ENCODE results near the gene PDXDC1.
"Not testable (repeated sequence)": the region's sequence is repeated elsewhere in the genome, so short reads cannot be mapped to it uniquely, and the experiment has no call there.

The PDXDC1 gene

DNA sequence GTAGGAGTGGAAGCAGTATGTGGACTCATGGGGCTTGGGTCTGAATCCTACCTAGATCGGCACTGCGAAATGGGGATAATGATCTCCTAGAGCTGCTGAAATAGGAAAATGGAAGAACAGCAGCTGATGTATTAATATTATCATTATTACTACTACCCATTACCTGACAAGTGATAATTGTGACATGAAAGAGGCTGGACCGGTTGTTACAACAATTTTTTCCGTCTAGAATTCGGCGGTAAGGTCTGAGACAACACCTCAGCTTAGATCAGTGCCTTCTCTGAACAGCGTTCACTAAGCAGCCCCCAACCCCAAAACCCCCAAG is 533 bp upstream of the PDXDC1 start:
- POLR2A ChIA-PET, result not testable (repeated sequence)
- WGBS (ENCODE audit: insufficient coverage), result 0% methylated on average over 4 of the region's 7 CpGs

DNA sequence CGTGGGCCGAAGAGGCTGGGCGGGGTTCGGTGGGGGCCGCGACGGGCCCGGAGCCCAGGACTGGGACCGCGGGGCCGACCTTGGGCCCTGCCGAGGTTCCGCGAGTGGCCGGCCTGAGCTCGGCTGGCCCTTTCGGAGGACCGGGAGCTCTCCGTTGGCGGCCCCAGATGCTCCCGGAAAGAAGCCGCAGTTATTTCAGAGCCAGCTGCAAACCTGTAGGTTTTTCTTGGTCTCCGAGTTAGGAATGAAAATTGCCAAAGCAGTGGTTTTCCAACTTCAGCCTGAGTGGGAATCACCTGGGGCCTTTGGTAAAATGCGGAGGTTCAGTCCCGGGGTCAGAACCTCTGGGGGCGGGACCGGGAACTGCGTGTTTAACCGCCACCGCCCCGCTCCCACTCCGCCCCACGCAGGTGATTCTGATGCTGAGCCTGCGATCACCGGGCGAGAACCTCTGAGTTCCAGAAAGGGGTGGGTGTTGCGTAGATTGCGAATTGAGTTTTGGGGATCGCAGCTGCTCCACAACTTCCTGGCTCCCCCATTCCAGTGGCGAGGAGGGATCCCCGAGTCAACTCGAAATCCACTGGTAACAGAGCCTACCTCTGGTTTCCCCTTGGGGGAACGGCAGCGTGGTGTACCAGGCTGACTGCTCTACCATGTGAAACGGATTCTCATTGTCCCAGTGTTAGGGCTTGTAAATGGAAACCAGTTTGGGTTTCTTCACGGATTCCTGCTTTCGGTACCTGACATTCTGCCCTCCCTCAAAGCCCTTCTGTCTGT is 780 bp downstream of the PDXDC1 start:
- H3K27me3 ChIP-seq (replicated peaks in 2 of 5; ENCODE audit: control insufficient read depth in 4 of 5, insufficient read depth in 5 of 5, low read length in 4 of 5); H3K9me3 ChIP-seq (ENCODE audit: control extremely low read depth in 1 of 5, control insufficient read depth in 4 of 5, insufficient read depth in 2 of 5, low read depth in 1 of 5, low read length in 4 of 5); CTCF ChIA-PET; H3K36me3 ChIP-seq (ENCODE audit: control insufficient read depth in 4 of 4, insufficient read depth in 4 of 4, low read length in 3 of 4); POLR2A ChIA-PET: not testable (repeated sequence)
- peaks cover 0 to 14% (median 6%) of the 10 kb centered on the region in 4 experiments for H3K4me1 ChIP-seq (ENCODE audit: control extremely low read depth in 1 of 4, control insufficient read depth in 4 of 4, insufficient read depth in 4 of 4, low read length in 3 of 4)
- H3K4me3 ChIP-seq (ENCODE audit: control insufficient read depth in 1 of 7, extremely low read depth in 1 of 7, insufficient read depth in 4 of 7, low read depth in 2 of 7, low read length in 6 of 7), result peak overlapping the region; percentile 81 to 99 (median 85)
- WGBS (ENCODE audit: insufficient coverage), result 3% methylated on average over 17 of the region's 47 CpGs
- peak; percentile 28 to 50 (median 47) for DNase-seq
- peak overlapping the region in 1 of 2 experiments; percentile 83 for H3K27ac ChIP-seq (ENCODE audit: insufficient read depth in 1 of 2, low read depth in 1 of 2, low read length in 2 of 2, poor library complexity in 1 of 2, severe bottlenecking in 2 of 2)

More for the DNA sequence above, 533 bp upstream of the PDXDC1 start:
- H3K9me3 ChIP-seq (ENCODE audit: control extremely low read depth in 1 of 5, control insufficient read depth in 4 of 5, insufficient read depth in 2 of 5, low read depth in 1 of 5, low read length in 4 of 5); H3K27me3 ChIP-seq (replicated peaks in 2 of 5; ENCODE audit: control insufficient read depth in 4 of 5, insufficient read depth in 5 of 5, low read length in 4 of 5); H3K36me3 ChIP-seq (ENCODE audit: control insufficient read depth in 4 of 4, insufficient read depth in 4 of 4, low read length in 3 of 4); DNase-seq; CTCF ChIA-PET: not testable (repeated sequence)
- peak overlapping the region; percentile 81 to 99 (median 85) for H3K4me3 ChIP-seq (ENCODE audit: control insufficient read depth in 1 of 7, extremely low read depth in 1 of 7, insufficient read depth in 4 of 7, low read depth in 2 of 7, low read length in 6 of 7)
- peak overlapping the region; percentile 58 to 83 for H3K27ac ChIP-seq (ENCODE audit: insufficient read depth in 1 of 2, low read depth in 1 of 2, low read length in 2 of 2, poor library complexity in 1 of 2, severe bottlenecking in 2 of 2)
- peaks cover 0 to 14% (median 6%) of the 10 kb centered on the region in 4 experiments for H3K4me1 ChIP-seq (ENCODE audit: control extremely low read depth in 1 of 4, control insufficient read depth in 4 of 4, insufficient read depth in 4 of 4, low read length in 3 of 4)

DNA sequence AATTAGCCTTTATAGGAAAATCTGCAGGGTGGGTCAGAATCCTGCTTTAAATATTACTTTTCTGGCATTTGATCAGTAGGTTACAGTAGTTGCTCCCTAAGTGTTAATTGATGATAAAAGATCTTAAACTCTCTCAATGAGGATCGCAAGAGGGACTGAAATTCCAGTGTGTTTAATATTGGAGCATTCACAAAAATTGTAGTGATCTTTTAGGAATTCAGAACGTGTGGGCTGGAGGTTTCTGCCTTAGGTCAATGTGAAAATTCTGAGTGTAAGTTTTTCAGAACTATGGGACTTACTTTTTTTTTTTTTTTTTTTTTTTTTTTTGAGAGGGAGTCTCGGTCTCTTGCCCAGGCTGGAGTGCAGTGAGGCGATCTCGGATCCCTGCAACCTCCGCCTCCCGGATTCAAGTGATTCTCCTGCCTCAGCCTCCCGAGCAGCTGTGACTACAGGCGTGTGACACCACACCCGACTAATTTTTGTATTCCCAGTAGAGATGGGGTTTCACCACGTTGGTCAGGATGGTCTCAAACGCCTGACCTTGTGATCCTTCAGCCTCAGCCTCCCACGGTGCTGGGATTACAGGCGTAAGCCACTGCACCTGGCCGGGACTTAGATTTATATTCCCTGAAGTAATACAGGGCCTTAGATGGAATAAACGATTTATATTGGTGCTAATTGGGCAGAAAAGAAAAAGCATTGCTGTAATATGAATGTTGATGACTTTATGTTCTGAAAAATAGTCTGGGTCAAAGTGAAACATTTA is 2.3 kb downstream of the PDXDC1 start:
- POLR2A ChIA-PET; H3K9me3 ChIP-seq (ENCODE audit: control extremely low read depth in 1 of 5, control insufficient read depth in 4 of 5, insufficient read depth in 2 of 5, low read depth in 1 of 5, low read length in 4 of 5); H3K4me3 ChIP-seq (ENCODE audit: control insufficient read depth in 1 of 7, extremely low read depth in 1 of 7, insufficient read depth in 4 of 7, low read depth in 2 of 7, low read length in 6 of 7); H3K36me3 ChIP-seq (ENCODE audit: control insufficient read depth in 4 of 4, insufficient read depth in 4 of 4, low read length in 3 of 4); CTCF ChIA-PET; H3K27ac ChIP-seq (ENCODE audit: insufficient read depth in 1 of 2, low read depth in 1 of 2, low read length in 2 of 2, poor library complexity in 1 of 2, severe bottlenecking in 2 of 2); H3K27me3 ChIP-seq (replicated peaks in 2 of 5; ENCODE audit: control insufficient read depth in 4 of 5, insufficient read depth in 5 of 5, low read length in 4 of 5); DNase-seq: not testable (repeated sequence)
- peaks cover 0 to 14% (median 6%) of the 10 kb centered on the region in 4 experiments for H3K4me1 ChIP-seq (ENCODE audit: control extremely low read depth in 1 of 4, control insufficient read depth in 4 of 4, insufficient read depth in 4 of 4, low read length in 3 of 4)
- 95% methylated on average over 4 of the region's 16 CpGs for WGBS (ENCODE audit: insufficient coverage)

DNA sequence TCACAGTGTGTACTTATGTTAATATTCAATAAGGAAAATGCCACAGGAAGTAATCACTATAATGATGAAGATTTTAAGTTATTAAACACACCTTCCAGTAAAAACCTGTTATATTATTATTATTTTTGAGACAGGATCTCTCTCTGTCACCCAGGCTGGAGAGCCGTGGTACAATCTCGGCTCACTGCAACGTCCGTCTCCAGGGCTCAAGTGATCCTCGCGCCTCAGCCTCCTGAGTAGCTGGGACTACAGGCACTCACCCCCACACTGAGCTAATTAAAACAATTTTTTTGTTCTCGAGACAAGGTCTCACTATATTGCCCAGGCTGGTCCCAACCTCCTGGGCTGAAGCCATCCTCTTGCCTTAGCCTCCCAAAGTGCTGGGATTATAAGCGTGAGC is 3.5 kb downstream of the PDXDC1 start:
- CTCF ChIA-PET; H3K36me3 ChIP-seq (ENCODE audit: control insufficient read depth in 4 of 4, insufficient read depth in 4 of 4, low read length in 3 of 4); H3K27me3 ChIP-seq (replicated peaks in 2 of 5; ENCODE audit: control insufficient read depth in 4 of 5, insufficient read depth in 5 of 5, low read length in 4 of 5); H3K9me3 ChIP-seq (ENCODE audit: control extremely low read depth in 1 of 5, control insufficient read depth in 4 of 5, insufficient read depth in 2 of 5, low read depth in 1 of 5, low read length in 4 of 5); H3K27ac ChIP-seq (ENCODE audit: insufficient read depth in 1 of 2, low read depth in 1 of 2, low read length in 2 of 2, poor library complexity in 1 of 2, severe bottlenecking in 2 of 2); DNase-seq; POLR2A ChIA-PET; H3K4me3 ChIP-seq (ENCODE audit: control insufficient read depth in 1 of 7, extremely low read depth in 1 of 7, insufficient read depth in 4 of 7, low read depth in 2 of 7, low read length in 6 of 7): not testable (repeated sequence)
- 96% methylated on average over 7 of the region's 8 CpGs for WGBS (ENCODE audit: insufficient coverage)
- H3K4me1 ChIP-seq (ENCODE audit: control extremely low read depth in 1 of 4, control insufficient read depth in 4 of 4, insufficient read depth in 4 of 4, low read length in 3 of 4), result peaks cover 0 to 14% (median 6%) of the 10 kb centered on the region in 4 experiments

DNA sequence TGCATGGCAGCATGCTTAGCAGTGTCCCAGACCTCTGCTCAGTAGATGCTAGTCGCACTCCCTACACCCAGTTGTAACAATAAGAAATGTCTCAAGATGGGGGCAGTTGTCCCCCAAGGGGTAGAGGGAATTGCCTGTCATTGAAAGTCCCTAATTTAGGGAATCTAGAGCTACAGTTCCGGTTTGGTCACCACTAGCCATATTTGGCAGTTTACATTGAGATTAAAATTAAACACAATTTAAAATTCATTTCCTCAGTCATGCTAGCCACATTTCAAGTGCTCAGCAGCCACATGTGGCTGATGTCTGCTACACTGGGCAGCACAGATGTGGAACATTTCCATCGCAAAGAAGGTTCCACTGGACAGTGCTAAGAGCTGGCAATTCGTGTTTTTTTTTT is 4.1 kb downstream of the PDXDC1 start:
- H3K36me3 ChIP-seq (ENCODE audit: control insufficient read depth in 4 of 4, insufficient read depth in 4 of 4, low read length in 3 of 4); H3K9me3 ChIP-seq (ENCODE audit: control extremely low read depth in 1 of 5, control insufficient read depth in 4 of 5, insufficient read depth in 2 of 5, low read depth in 1 of 5, low read length in 4 of 5); H3K27me3 ChIP-seq (replicated peaks in 2 of 5; ENCODE audit: control insufficient read depth in 4 of 5, insufficient read depth in 5 of 5, low read length in 4 of 5); DNase-seq; CTCF ChIA-PET; POLR2A ChIA-PET; H3K4me3 ChIP-seq (ENCODE audit: control insufficient read depth in 1 of 7, extremely low read depth in 1 of 7, insufficient read depth in 4 of 7, low read depth in 2 of 7, low read length in 6 of 7); H3K27ac ChIP-seq (ENCODE audit: insufficient read depth in 1 of 2, low read depth in 1 of 2, low read length in 2 of 2, poor library complexity in 1 of 2, severe bottlenecking in 2 of 2): not testable (repeated sequence)
- WGBS (ENCODE audit: insufficient coverage), result 96% methylated on average over 2 of the region's 4 CpGs
- peaks cover 0 to 13% (median 6%) of the 10 kb centered on the region in 4 experiments for H3K4me1 ChIP-seq (ENCODE audit: control extremely low read depth in 1 of 4, control insufficient read depth in 4 of 4, insufficient read depth in 4 of 4, low read length in 3 of 4)

DNA sequence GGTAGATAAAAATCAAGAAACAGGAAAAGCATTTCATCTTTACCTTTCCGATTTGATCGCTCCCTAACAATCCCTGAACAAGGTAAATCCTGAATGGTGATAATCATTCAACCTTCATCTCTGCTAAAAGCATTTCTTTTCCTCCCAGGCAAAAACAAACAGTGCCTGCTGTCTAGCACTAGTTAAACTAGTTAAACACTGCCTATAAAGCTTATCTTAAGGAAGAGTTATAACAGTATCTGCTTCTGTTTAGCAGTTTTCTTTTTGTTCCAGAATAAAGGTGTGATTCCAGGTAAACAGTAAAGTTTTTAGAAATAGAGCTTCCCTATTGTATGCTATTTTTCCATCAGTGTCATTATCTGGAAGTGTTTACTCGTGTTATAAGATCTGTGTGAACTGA is 6.4 kb downstream of the PDXDC1 start:
- H3K9me3 ChIP-seq (ENCODE audit: control extremely low read depth in 1 of 5, control insufficient read depth in 4 of 5, insufficient read depth in 2 of 5, low read depth in 1 of 5, low read length in 4 of 5); H3K27ac ChIP-seq (ENCODE audit: insufficient read depth in 1 of 2, low read depth in 1 of 2, low read length in 2 of 2, poor library complexity in 1 of 2, severe bottlenecking in 2 of 2); POLR2A ChIA-PET; CTCF ChIA-PET; H3K4me1 ChIP-seq (ENCODE audit: control extremely low read depth in 1 of 4, control insufficient read depth in 4 of 4, insufficient read depth in 4 of 4, low read length in 3 of 4); H3K27me3 ChIP-seq (replicated peaks in 2 of 5; ENCODE audit: control insufficient read depth in 4 of 5, insufficient read depth in 5 of 5, low read length in 4 of 5); DNase-seq; H3K4me3 ChIP-seq (ENCODE audit: control insufficient read depth in 1 of 7, extremely low read depth in 1 of 7, insufficient read depth in 4 of 7, low read depth in 2 of 7, low read length in 6 of 7); H3K36me3 ChIP-seq (ENCODE audit: control insufficient read depth in 4 of 4, insufficient read depth in 4 of 4, low read length in 3 of 4): not testable (repeated sequence)
- no CpG with 5 or more reads among the region's 3 CpGs for WGBS (ENCODE audit: insufficient coverage)

DNA sequence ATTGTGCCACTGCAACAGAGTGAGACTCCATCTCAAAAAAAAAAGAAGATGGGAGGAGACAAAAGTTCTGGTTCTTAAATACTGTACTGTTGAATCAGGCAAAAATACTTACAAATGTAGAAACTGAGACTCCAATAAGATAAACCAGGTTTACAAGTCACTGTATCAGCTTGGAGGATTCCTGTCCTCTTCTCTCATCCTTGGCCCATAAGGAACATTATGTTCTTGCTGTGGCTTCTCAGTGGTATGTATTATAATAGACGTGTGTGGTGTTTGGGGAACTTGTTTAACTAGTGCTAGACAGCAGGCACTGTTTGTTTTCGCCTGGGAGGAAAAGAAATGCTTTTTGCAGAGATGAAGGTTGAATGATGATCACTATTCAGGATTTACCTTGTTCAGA is 7.7 kb downstream of the PDXDC1 start:
- H3K27me3 ChIP-seq (replicated peaks in 2 of 5; ENCODE audit: control insufficient read depth in 4 of 5, insufficient read depth in 5 of 5, low read length in 4 of 5); H3K4me3 ChIP-seq (ENCODE audit: control insufficient read depth in 1 of 7, extremely low read depth in 1 of 7, insufficient read depth in 4 of 7, low read depth in 2 of 7, low read length in 6 of 7); H3K4me1 ChIP-seq (ENCODE audit: control extremely low read depth in 1 of 4, control insufficient read depth in 4 of 4, insufficient read depth in 4 of 4, low read length in 3 of 4); H3K36me3 ChIP-seq (ENCODE audit: control insufficient read depth in 4 of 4, insufficient read depth in 4 of 4, low read length in 3 of 4); H3K9me3 ChIP-seq (ENCODE audit: control extremely low read depth in 1 of 5, control insufficient read depth in 4 of 5, insufficient read depth in 2 of 5, low read depth in 1 of 5, low read length in 4 of 5); POLR2A ChIA-PET; CTCF ChIA-PET; DNase-seq; H3K27ac ChIP-seq (ENCODE audit: insufficient read depth in 1 of 2, low read depth in 1 of 2, low read length in 2 of 2, poor library complexity in 1 of 2, severe bottlenecking in 2 of 2): not testable (repeated sequence)
- no CpG with 5 or more reads among the region's 2 CpGs for WGBS (ENCODE audit: insufficient coverage)
